NCI-H1092 treated with DMSO at 0.1 percent for 48 hours (cell line): ENCODE data around the gene TFCP2.
A peak's percentile ranks its signal among the peaks of the same experiment; 100 is the strongest.
"Not testable (repeated sequence)": the region's sequence is repeated elsewhere in the genome, so short reads cannot be mapped to it uniquely, and the experiment has no call there.

Experiments used
- DNase-seq: peaks from one replicate; lab custom pipeline; 2025; lab: John Stamatoyannopoulos, UW

TFCP2 gene

GRCh38 chr12:51172515-51173431 is at the start of gene TFCP2:
TFCP2 (minus strand) TSS chr12:51173135; CDS start chr12:51172422, 713 bp downstream.
- DNase-seq = peak; percentile 91

- DNase-seq = no peak
Measured at GRCh38 chr12:51222461-51222860, 49.5 kb upstream of the TFCP2 start.

DNA sequence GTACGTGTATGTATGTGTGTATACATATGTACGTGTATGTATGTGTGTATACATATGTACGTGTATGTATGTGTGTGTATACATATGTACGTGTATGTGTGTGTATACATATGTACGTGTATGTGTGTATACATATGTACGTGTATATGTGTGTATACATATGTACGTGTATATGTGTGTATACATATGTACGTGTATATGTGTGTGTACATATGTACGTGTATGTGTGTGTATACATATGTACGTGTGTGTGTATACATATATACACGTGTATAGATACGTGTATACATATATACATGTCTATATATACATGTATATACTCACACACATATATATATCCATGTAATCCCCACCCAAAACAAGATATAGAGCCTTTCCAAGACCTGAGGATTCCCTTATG is 46.9 kb upstream of the TFCP2 start:
- DNase-seq = not testable (repeated sequence)

DNA sequence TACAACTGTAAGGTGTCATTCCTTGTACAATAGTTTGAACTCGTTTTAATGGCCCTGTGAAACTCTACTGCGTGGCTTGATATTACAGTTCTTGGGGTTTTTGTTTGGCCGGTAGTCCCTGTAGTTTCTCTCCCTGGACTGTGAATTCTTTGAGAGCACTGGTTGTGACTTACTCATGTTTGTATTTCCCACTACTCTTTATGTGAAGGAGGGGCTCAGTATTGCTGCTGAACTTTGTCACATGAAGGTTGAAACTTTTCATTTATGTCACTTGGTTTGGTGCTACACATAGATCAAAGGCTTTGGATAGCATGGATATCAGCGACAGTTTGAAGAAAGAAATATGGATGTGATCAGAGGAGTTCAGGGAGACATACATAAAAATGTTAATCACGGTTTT is 46.4 kb upstream of the TFCP2 start:
- DNase-seq = no peak

DNA sequence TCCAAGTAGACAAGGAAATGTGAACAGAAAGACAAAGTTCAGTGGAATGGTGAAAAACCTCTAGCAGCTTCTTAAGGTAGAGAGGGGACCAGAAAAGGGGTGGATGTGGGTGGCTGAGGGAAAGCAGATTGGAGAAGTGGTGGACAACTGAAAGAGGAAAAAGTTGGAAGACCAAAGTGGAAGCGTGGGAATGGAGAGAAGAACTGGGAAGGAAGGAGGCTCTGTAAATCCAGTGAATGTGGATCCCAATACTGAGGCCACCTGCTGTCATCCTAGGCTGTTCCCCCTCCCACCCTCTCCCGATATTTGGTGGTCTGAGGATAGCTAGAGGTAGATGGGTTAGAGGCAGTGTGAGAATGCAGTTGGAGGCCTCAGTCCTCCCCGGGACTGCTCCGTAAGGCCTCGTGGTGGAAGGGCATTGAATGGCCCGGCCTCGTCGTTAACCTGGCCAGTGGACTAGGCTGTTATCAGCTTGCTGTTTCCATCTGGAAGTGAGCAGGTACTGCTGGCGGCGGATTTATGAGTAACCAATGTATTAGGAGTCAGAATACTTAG is 45.7 kb upstream of the TFCP2 start:
- no peak for DNase-seq

GRCh38 chr12:51217968-51218606 is 45.2 kb upstream of the TFCP2 start, which contains the start of gene POU6F1:
POU6F1 (minus strand) TSS chr12:51218062; CDS start chr12:51206836, 11,226 bp downstream.
- peak; percentile 35 for DNase-seq

DNA sequence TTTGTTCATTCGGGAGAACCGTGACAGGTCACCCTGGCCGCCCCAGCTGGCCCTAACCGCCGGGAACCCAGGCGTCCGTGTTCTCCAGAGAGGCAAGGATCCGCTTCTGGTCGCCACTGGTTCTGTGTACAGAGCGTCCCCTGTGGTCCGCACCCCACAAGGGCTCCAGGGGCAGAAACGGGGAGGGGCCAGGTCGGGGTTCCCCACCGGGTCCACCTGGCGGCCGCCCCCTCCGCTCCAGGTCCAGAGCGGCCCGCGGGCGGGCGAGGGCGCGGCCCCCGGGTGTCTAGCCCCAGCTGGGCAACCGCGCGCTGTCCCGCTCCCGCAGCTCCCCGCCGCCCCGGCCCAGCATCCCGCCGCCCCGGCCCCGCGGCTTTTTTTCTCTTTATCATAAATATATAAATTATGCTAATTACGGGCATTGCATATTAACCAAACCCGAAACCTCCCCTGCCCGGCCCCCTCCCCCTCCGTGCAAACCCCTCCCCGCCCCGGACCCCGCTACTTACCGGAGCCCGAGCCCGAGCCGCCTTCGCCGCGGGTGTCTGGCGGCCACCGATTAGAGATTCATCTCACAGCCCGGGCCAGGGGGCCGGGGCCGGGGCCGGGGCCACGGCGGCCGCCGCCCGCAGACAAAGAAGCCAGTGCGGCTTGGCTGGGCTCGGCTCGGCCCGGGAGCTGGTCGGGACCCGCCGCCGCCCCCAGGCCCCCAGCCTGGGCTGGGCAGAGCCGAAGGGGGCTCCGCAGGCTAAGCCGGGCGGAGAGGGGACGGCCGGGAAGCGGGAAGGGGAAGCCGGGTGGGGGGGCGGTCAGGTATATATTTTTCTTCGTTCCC is 44.4 kb upstream of the TFCP2 start:
- peak; percentile 8 for DNase-seq

- DNase-seq = no peak
Measured at GRCh38 chr12:51216642-51217041, 43.7 kb upstream of the TFCP2 start.

DNA sequence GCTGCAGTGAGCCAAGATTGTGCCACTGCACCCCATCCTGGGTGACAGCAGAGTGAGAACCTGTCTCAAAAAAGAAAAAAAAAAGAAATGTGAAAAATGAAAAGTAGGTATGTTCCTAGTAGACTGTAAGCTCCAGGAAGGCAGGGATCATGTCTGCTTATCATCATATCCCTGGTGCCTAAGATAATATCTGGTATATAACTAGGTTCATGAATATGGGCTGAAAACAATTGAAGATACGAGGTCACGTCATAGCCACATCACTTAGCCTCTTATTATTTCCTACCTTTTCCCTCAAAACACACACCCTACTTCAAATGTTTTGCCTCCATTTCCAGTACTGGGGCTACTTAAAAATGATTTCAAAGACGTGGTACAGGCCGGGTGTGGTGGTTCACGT is 42.0 kb upstream of the TFCP2 start:
- DNase-seq = no peak

GRCh38 chr12:51210690-51211395 is 37.9 kb upstream of the TFCP2 start:
- DNase-seq = no peak

DNA sequence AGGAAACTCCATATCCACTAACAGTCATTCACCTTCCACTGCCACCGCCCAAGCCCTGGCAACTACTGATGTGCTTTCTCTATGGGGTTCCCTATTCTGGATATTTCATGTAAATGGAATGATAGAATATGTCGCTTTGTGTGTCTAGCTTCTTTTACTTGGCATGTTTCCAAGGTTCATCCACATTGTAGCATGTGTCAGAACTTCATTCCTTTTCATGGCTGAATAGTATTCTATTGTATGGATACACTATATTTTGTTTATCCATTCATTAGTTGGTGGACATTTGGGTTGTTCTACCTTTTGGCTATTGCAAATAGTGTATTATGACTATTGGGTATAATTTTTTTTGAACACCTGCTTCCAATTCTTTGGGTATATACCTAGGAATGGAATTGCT is 36.3 kb upstream of the TFCP2 start:
- no peak for DNase-seq

- no peak for DNase-seq
Measured at GRCh38 chr12:51208016-51208660, 35.2 kb upstream of the TFCP2 start.

DNA sequence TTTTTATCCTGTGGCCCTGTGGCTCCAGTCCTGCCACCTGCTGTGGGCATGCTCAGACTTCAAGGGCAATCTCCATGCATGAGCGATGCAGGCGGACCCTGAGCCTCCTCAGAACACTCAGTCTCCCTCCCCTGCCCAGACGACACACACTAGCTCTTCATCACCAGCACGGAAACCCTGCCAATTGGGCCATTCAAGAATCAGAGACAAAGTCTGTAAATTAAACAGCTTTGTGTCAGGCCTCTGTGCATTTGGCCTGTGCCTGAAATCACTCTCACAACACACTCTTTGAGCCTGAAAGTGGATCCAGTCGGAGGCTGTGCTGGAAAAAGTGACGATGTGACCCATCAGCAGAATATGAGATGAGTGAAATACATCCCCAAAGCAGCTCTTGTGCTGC is 32.4 kb upstream of the TFCP2 start:
- no peak for DNase-seq

DNA sequence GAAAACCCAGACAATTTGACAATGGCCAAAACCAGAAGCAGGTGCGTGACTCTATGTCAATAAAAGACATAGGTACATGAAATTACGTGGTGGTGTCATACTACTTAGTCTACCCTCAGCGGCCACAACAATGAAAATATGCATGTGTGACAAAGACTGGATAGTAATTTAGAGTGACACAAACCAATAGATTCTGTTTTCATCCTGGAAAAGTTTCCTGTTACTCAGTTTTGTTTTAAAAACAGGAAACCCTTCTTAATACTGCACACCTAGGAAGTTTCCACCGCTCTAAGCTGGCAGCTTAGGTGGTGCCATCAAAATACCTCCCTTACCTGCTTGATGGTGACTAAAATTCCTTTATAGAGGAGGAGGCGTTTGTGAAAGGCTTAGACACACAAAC is 29.8 kb upstream of the TFCP2 start:
- no peak for DNase-seq

GRCh38 chr12:51200806-51201205 is 27.9 kb upstream of the TFCP2 start:
- DNase-seq = no peak

GRCh38 chr12:51200156-51200555 is 27.2 kb upstream of the TFCP2 start:
- DNase-seq = no peak

- no peak for DNase-seq
Measured at GRCh38 chr12:51199366-51199945, 26.5 kb upstream of the TFCP2 start.

- no peak for DNase-seq
Measured at GRCh38 chr12:51198568-51199365, 25.8 kb upstream of the TFCP2 start.

- DNase-seq = no peak
Measured at GRCh38 chr12:51197736-51198567, 25.0 kb upstream of the TFCP2 start.
